Measurements from ENCODE around the gene APELA. TPM values are rescaled to one million over a fixed set of nuclear protein-coding genes. Genes with fewer than 3 reads are reported as not detected.
"Not testable (repeated sequence)": the region's sequence is repeated elsewhere in the genome, so short reads cannot be mapped to it uniquely, and the experiment has no call there.

APELA gene
- total RNA-seq, 1 donor = not detected

- TF ChIP-seq CTCF (IDR thresholded peaks at IDR 0.05; ENCODE audit: insufficient read depth, low read depth, low read length) = no peak
These were observed 42.0 kb downstream of the APELA start for GRCh38 chr4:164918956-164919355.

GRCh38 chr4:164924670-164925238 lies 47.8 kb downstream of the APELA start:
- no peak overlapping the region for H3K4me3 ChIP-seq (ENCODE audit: low read depth, low read length)
- TF ChIP-seq CTCF (IDR thresholded peaks at IDR 0.05; ENCODE audit: insufficient read depth, low read depth, low read length) = no peak
- DNase-seq (ENCODE audit: low read depth) = no peak

More at GRCh38 chr4:164918956-164919355, 42.0 kb downstream of the APELA start:
- no peak for DNase-seq (ENCODE audit: low read depth)
- no peak overlapping the region for H3K4me3 ChIP-seq (ENCODE audit: low read depth, low read length)

- no peak for DNase-seq (ENCODE audit: low read depth)
- no peak for TF ChIP-seq CTCF (IDR thresholded peaks at IDR 0.05; ENCODE audit: insufficient read depth, low read depth, low read length)
- no peak overlapping the region for H3K4me3 ChIP-seq (ENCODE audit: low read depth, low read length)
These were observed 49.3 kb downstream of the APELA start for GRCh38 chr4:164926301-164926700.

- not testable (repeated sequence) for H3K4me3 ChIP-seq (ENCODE audit: low read depth, low read length); DNase-seq (ENCODE audit: low read depth)
These were observed 50.1 kb downstream of the APELA start for GRCh38 chr4:164927101-164927500.

GRCh38 chr4:164930647-164931046 lies 53.7 kb downstream of the APELA start:
- no peak overlapping the region for H3K4me3 ChIP-seq (ENCODE audit: low read depth, low read length)
- no peak for TF ChIP-seq CTCF (IDR thresholded peaks at IDR 0.05; ENCODE audit: insufficient read depth, low read depth, low read length)
- DNase-seq (ENCODE audit: low read depth) = no peak

GRCh38 chr4:164931551-164932324 lies 54.8 kb downstream of the APELA start:
- TF ChIP-seq CTCF (IDR thresholded peaks at IDR 0.05; ENCODE audit: insufficient read depth, low read depth, low read length) = no peak
- H3K4me3 ChIP-seq (ENCODE audit: low read depth, low read length) = no peak overlapping the region
- DNase-seq (ENCODE audit: low read depth) = no peak

- no peak overlapping the region for H3K4me3 ChIP-seq (ENCODE audit: low read depth, low read length)
- TF ChIP-seq CTCF (IDR thresholded peaks at IDR 0.05; ENCODE audit: insufficient read depth, low read depth, low read length) = no peak
- DNase-seq (ENCODE audit: low read depth) = no peak
These were observed 56.3 kb downstream of the APELA start for GRCh38 chr4:164933244-164933643.

Data from fibroblast of villous mesenchyme (primary cell).